BLaER1 (cell line): Measurements from ENCODE around the gene KIAA1671.

ENCODE experiments used
- H3K27ac ChIP-seq: shearing (Covaris generic); formaldehyde crosslinking; 2 replicates; pipeline ENCODE4 v1.8.1; 2022
- H3K27me3 ChIP-seq: shearing (Covaris generic); formaldehyde crosslinking; 2 replicates; pipeline ENCODE4 v1.8.1; 2022
- H3K36me3 ChIP-seq: shearing (Covaris generic); formaldehyde crosslinking; 2 replicates; pipeline ENCODE4 v1.8.1; 2022
- H3K4me1 ChIP-seq: shearing (Covaris generic); formaldehyde crosslinking; 2 replicates; pipeline ENCODE4 v1.8.1; 2022
- H3K4me2 ChIP-seq: shearing (Covaris generic); formaldehyde crosslinking; 2 replicates; pipeline ENCODE4 v1.8.1; 2022
- H3K4me3 ChIP-seq: shearing (Covaris generic); formaldehyde crosslinking; 2 replicates; pipeline ENCODE4 v1.8.1; 2022
- H3K9ac ChIP-seq: shearing (Covaris generic); formaldehyde crosslinking; 2 replicates; pipeline ENCODE4 v1.8.1; 2022
- H3K9me3 ChIP-seq: shearing (Covaris generic); formaldehyde crosslinking; 2 replicates; pipeline ENCODE4 v1.8.1; 2022
- H4K20me1 ChIP-seq: shearing (Covaris generic); formaldehyde crosslinking; 2 replicates; pipeline ENCODE4 v1.8.1; 2022
- Cebpa-rat ChIP-seq: shearing (Covaris generic); IDR thresholded peaks from 2 replicates; pipeline ENCODE4 v1.8.1; 2022

The KIAA1671 gene

DNA sequence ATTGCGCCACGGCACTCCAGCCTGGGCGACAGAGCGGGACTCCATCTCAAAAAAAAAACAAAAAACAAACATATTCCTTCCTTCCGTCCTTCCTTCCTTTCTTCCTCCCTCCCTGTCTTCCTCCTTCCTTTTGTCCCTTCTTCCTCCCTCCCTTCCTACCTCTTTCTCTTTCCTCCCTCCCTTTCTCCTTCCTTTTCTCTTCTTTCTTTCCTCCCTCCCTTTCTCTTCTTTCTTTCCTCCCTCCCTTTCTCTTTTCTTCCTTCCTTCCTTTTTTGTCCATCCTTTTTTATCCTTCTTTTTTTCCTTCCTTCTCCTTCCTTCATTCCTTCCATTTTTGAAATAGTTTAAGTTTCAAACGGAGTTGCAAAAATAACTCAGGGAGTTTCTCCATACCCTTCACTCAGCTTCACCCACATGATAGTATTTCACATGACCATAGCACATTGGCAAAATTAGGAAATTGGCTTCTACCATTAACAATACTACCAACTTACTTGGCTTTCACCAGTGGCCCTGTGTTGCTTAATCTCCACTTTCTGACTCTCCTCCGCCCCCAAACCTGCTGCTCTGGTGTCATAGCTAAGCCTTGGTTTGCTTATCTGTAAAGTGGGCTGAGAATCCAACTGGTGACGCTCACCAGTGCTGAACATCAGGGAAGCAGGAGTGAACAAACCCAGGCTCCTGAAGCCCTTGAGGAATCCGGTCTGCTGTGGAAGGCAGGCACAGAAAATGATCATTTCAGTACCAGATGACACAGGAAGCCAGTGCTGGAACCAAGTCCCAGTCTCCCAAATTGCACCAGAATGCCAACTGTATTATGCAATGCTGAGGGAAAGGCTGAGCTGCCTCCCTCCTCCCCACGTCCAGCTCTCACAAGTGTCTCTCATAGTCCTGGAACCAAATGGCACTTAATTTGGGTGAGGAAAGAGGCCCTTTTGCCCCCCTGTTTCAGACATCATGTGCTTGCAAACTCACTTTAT is 229.9 kb downstream of the KIAA1671 start:
- peaks cover 18% of the 10 kb centered on the region for H3K9me3 ChIP-seq

GRCh38 chr22:25183949-25184619 is 231.6 kb downstream of the KIAA1671 start:
- Histone ChIP-seq H3K4me1 (peaks cover 11% of the 10 kb centered on the region), H3K9ac (no peak overlapping the region), H4K20me1 (no peaks in the 10 kb centered on the region), H3K27me3 (no peaks in the 10 kb centered on the region; the same call in 1 of the 2 replicates), H3K36me3 (no peaks in the 10 kb centered on the region), H3K9me3 (peaks cover 18% of the 10 kb centered on the region), H3K27ac (no peak overlapping the region), H3K4me3 (no peak overlapping the region), H3K4me2 (no peak overlapping the region)
- no peak for TF ChIP-seq Cebpa-rat

More for the DNA sequence above, 229.9 kb downstream of the KIAA1671 start:
- Histone ChIP-seq H3K27me3 (no peaks in the 10 kb centered on the region; the same call in 1 of the 2 replicates), H3K4me1 (peaks cover 25% of the 10 kb centered on the region), H3K36me3 (no peaks in the 10 kb centered on the region), H3K4me2 (peak overlapping the region; percentile 24; the same call in 1 of the 2 replicates), H3K27ac (no peak overlapping the region), H4K20me1 (0 out of 2 replicates have a peak, but pooled peaks cover 7% of the 10 kb centered on the region), H3K4me3 (no peak overlapping the region), H3K9ac (no peak overlapping the region)
- TF ChIP-seq Cebpa-rat = no peak

GRCh38 chr22:25186140-25186539 is 233.6 kb downstream of the KIAA1671 start:
- Histone ChIP-seq H3K4me2 (no peak overlapping the region), H3K27ac (no peak overlapping the region), H3K36me3 (no peaks in the 10 kb centered on the region), H3K9ac (no peak overlapping the region), H4K20me1 (no peaks in the 10 kb centered on the region), H3K9me3 (no peaks in the 10 kb centered on the region), H3K27me3 (no peaks in the 10 kb centered on the region), H3K4me3 (no peak overlapping the region), H3K4me1 (peaks cover 6% of the 10 kb centered on the region; the same call in 1 of the 2 replicates)
- no peak for TF ChIP-seq Cebpa-rat

DNA sequence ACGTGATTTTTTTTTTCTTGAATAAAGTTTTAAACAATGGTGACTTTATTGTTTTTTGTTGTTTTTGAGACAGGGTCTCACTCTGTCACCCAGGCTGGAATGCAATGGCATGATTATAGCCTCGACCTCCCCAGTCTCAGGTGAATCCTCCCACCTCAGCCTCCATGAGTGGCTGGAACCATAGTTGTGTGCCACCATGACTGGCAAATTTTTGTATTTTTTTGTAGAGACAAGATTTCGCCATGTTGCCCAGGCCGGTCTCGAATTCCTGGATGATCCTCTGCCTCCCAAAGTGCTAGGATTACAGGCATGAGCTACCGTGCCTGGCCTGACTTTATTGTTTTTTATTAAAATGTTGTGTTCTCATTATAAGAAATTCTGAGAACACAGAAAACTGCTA is 235.0 kb downstream of the KIAA1671 start:
- no peaks in the 10 kb centered on the region for H4K20me1 ChIP-seq
- H3K27ac ChIP-seq = no peak overlapping the region
- no peak overlapping the region for H3K4me3 ChIP-seq
- H3K27me3 ChIP-seq = no peaks in the 10 kb centered on the region
- H3K9ac ChIP-seq = no peak overlapping the region
- peaks cover 6% of the 10 kb centered on the region; the same call in 1 of the 2 replicates for H3K4me1 ChIP-seq
- no peaks in the 10 kb centered on the region for H3K9me3 ChIP-seq
- no peak overlapping the region for H3K4me2 ChIP-seq
- TF ChIP-seq Cebpa-rat = no peak
- H3K36me3 ChIP-seq = no peaks in the 10 kb centered on the region

DNA sequence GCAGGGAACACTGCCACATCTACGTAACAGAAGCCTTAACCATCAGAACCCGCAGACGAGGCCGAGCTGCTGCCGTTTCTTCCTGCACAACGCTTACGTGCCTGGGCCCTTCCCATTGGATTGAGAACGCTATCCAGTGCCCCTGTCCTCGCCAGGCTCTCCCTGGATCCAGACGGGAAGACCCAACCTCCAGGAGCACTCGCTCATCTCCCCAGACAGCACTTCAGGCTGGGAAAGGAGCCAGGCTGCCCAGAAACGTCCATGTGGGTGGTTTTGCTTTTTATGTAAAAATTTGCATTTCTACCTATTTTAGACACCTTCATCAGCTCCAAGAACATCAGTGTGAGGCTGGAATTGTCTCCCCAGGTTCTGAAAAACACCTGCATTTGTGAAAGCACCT is 239.9 kb downstream of the KIAA1671 start:
- no peaks in the 10 kb centered on the region for H3K36me3 ChIP-seq

GRCh38 chr22:25193130-25193529 is 240.6 kb downstream of the KIAA1671 start:
- H4K20me1 ChIP-seq = peaks cover 7% of the 10 kb centered on the region; the same call in 1 of the 2 replicates
- no peaks in the 10 kb centered on the region for H3K27me3 ChIP-seq
- no peak for TF ChIP-seq Cebpa-rat
- no peak overlapping the region for H3K27ac ChIP-seq
- H3K4me2 ChIP-seq = no peak overlapping the region
- H3K4me3 ChIP-seq = no peak overlapping the region
- H3K36me3 ChIP-seq = no peaks in the 10 kb centered on the region
- no peak overlapping the region for H3K9ac ChIP-seq
- no peaks in the 10 kb centered on the region for H3K9me3 ChIP-seq
- no peaks in the 10 kb centered on the region for H3K4me1 ChIP-seq

More for the DNA sequence above, 239.9 kb downstream of the KIAA1671 start:
- no peaks in the 10 kb centered on the region for H3K4me1 ChIP-seq
- no peak for TF ChIP-seq Cebpa-rat
- H3K4me3 ChIP-seq = no peak overlapping the region
- no peak overlapping the region for H3K4me2 ChIP-seq
- peaks cover 7% of the 10 kb centered on the region; the same call in 1 of the 2 replicates for H4K20me1 ChIP-seq
- H3K27me3 ChIP-seq = no peaks in the 10 kb centered on the region
- no peak overlapping the region for H3K9ac ChIP-seq
- no peaks in the 10 kb centered on the region for H3K9me3 ChIP-seq
- H3K27ac ChIP-seq = no peak overlapping the region

DNA sequence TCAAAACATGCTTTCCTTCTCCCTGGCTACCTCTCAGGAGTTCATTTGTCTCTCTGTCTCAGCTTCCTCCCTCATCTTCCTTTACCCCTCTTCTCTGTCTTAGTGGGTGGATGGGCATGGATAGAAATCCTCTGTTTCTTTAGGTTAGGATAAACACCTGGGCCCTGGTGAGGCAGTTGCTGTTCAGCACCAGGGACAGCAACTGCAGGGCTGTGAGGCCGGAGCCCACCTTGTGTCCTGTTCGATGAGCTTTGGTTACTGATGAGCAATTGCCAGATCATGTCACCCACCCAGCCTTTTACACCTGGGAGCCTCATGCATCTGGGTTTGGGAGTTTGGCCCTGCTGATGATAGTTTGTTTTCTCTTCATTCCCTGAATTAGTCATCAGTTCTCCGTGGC is 241.0 kb downstream of the KIAA1671 start:
- Histone ChIP-seq H3K27me3 (no peaks in the 10 kb centered on the region), H3K4me3 (no peak overlapping the region), H3K36me3 (no peaks in the 10 kb centered on the region), H3K4me2 (no peak overlapping the region), H3K9ac (no peak overlapping the region), H3K9me3 (no peaks in the 10 kb centered on the region), H4K20me1 (peaks cover 7% of the 10 kb centered on the region; the same call in 1 of the 2 replicates), H3K27ac (no peak overlapping the region), H3K4me1 (no peaks in the 10 kb centered on the region)
- no peak for TF ChIP-seq Cebpa-rat

- H3K4me1 ChIP-seq = peaks cover 23% of the 10 kb centered on the region
- H3K4me3 ChIP-seq = no peak overlapping the region
- no peak overlapping the region for H3K9ac ChIP-seq
- no peaks in the 10 kb centered on the region for H3K9me3 ChIP-seq
- no peaks in the 10 kb centered on the region for H3K27me3 ChIP-seq
- no peak overlapping the region for H3K4me2 ChIP-seq
- no peaks in the 10 kb centered on the region for H3K36me3 ChIP-seq
- TF ChIP-seq Cebpa-rat = no peak
- H3K27ac ChIP-seq = no peak overlapping the region
- peaks cover 15% of the 10 kb centered on the region for H4K20me1 ChIP-seq
These were observed 243.8 kb downstream of the KIAA1671 start for GRCh38 chr22:25196326-25196725.

DNA sequence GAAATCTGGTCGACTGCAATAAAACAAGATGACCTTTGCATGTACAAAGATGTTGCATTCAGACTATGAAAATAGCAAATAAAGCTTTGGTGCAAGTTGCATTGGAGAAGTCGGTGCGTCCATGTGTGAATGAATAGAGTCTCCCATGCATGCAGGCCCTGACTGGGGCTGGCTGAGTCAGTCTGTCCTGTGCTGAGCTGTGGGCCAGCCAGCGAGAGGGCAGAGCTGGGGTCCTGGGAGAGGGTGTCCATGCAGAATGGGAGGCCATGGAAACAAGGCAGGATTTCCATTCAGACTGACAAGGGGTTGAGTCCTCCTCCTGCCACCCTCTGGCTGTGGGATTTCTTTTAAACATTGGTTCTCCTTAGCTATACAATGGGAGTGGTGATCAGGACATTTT is 244.8 kb downstream of the KIAA1671 start:
- Histone ChIP-seq H3K36me3 (no peaks in the 10 kb centered on the region), H3K4me3 (no peak overlapping the region), H3K27me3 (no peaks in the 10 kb centered on the region), H3K4me1 (peaks cover 33% of the 10 kb centered on the region), H3K4me2 (no peak overlapping the region), H4K20me1 (peaks cover 15% of the 10 kb centered on the region), H3K27ac (no peak overlapping the region), H3K9ac (no peak overlapping the region), H3K9me3 (no peaks in the 10 kb centered on the region)
- TF ChIP-seq Cebpa-rat = no peak
